ENCODE results near the gene SMG9. TPM values are rescaled to one million over a fixed set of nuclear protein-coding genes. Genes with fewer than 3 reads are reported as not detected.

SMG9 gene
- total and polyA plus RNA-seq, 2 of the 13 experiments (the other 11 are each of a cell fraction or from before 2014, with no cell fraction given) = 16.1 to 18.7 TPM

GRCh38 chr19:43768273-43769050 lies 13.7 kb upstream of the SMG9 start:
- BruUV-seq (replicated peaks) = no TSS peak
- no peak overlapping the region for H3K4me3 ChIP-seq (replicated peaks in 1 of 3; ENCODE audit: insufficient read depth in 1 of 3, low read depth in 2 of 3, low read length in 3 of 3)
- no peaks in the 10 kb centered on the region for H3K36me3 ChIP-seq (replicated peaks in 1 of 2; ENCODE audit: control insufficient read depth in 1 of 2, insufficient read depth in 2 of 2, low read length in 2 of 2)
- H3K27me3 ChIP-seq (ENCODE audit: control insufficient read depth in 1 of 2, insufficient read depth in 2 of 2, low read length in 2 of 2) = peaks cover 0 to 7% of the 10 kb centered on the region in 2 experiments; a peak in 2 of 5 replicates
- in situ Hi-C loops (cut with HindIII; ENCODE audit: extremely low pct_ligation_motif_present, low pct_unique_long_range_greater_than_20kb) (no loop called here), intact Hi-C loops (cut with micrococcal nuclease; ENCODE audit: unreplicated experiment) (loop anchor here (10.0 kb wide), 1 partner anchor 104 kb away; no protein-coding TSS in a partner anchor)
- no peak overlapping the region for H3K27ac ChIP-seq (ENCODE audit: extremely low read length, insufficient read depth, low read length)
- peaks cover 17% of the 10 kb centered on the region; the same call in 1 of the 2 replicates for H3K4me1 ChIP-seq (ENCODE audit: insufficient read depth, low read length)
- WGBS (ENCODE audit: low lambda C conversion rate) = 43% methylated on average over 15 of the region's 15 CpGs
- CTCF ChIA-PET (ENCODE audit: low intra/inter-chr PET ratio, low total read pairs) = no interaction called here
- no peak for FAIRE-seq
- H3K9me3 ChIP-seq (ENCODE audit: low read length) = no peaks in the 10 kb centered on the region
- no peaks in the 10 kb centered on the region for H4K20me1 ChIP-seq (ENCODE audit: insufficient read depth, low read length)
- no peak for ATAC-seq
- POLR2A ChIA-PET = interaction anchor here (1.6 kb wide), 1 partner anchor 14 kb away, joined by 4 read pairs; the partner anchor contains the start of gene SMG9
- H2AFZ ChIP-seq (ENCODE audit: low read length) = no peak overlapping the region
- no peaks in the 10 kb centered on the region for H3K79me2 ChIP-seq (ENCODE audit: insufficient read depth, low read length)
- DNase-seq (ENCODE audit: low spot score) = no peak
- no peak overlapping the region for H3K9ac ChIP-seq (ENCODE audit: insufficient read depth, low read depth, low read length)
- no peak overlapping the region for H3K4me2 ChIP-seq (ENCODE audit: low read depth, low read length)
- TF ChIP-seq ZNF781 (CRISPR knock-in tag; IDR thresholded peaks at IDR 0.05; ENCODE audit: borderline replicate concordance, not compliant biosample characterization) = no peak
- no peak for TF ChIP-seq ELF4 (CRISPR knock-in tag; IDR thresholded peaks at IDR 0.05; ENCODE audit: borderline replicate concordance)
- TF ChIP-seq, protein P1, sequence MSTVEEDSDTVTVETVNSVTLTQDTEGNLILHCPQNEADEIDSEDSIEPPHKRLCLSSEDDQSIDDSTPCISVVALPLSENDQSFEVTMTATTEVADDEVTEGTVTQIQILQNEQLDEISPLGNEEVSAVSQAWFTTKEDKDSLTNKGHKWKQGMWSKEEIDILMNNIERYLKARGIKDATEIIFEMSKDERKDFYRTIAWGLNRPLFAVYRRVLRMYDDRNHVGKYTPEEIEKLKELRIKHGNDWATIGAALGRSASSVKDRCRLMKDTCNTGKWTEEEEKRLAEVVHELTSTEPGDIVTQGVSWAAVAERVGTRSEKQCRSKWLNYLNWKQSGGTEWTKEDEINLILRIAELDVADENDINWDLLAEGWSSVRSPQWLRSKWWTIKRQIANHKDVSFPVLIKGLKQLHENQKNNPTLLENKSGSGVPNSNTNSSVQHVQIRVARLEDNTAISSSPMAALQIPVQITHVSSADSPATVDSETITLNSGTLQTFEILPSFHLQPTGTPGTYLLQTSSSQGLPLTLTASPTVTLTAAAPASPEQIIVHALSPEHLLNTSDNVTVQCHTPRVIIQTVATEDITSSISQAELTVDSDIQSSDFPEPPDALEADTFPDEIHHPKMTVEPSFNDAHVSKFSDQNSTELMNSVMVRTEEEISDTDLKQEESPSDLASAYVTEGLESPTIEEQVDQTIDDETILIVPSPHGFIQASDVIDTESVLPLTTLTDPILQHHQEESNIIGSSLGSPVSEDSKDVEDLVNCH (CRISPR knock-in tag; IDR thresholded peaks at IDR 0.05) = no peak
- TF ChIP-seq HES4 (CRISPR knock-in tag; IDR thresholded peaks at IDR 0.05; ENCODE audit: borderline replicate concordance) = no peak
- no peak for TF ChIP-seq SAP130 (CRISPR knock-in tag; IDR thresholded peaks at IDR 0.05; ENCODE audit: low read depth)
- TF ChIP-seq ZBTB4 (CRISPR knock-in tag; IDR thresholded peaks at IDR 0.05; ENCODE audit: borderline replicate concordance) = no peak
- TF ChIP-seq TOE1 (CRISPR knock-in tag; IDR thresholded peaks at IDR 0.05) = no peak
- TF ChIP-seq NFE2L1 (CRISPR knock-in tag; IDR thresholded peaks at IDR 0.05; ENCODE audit: borderline replicate concordance) = no peak
- TF ChIP-seq, protein P2, sequence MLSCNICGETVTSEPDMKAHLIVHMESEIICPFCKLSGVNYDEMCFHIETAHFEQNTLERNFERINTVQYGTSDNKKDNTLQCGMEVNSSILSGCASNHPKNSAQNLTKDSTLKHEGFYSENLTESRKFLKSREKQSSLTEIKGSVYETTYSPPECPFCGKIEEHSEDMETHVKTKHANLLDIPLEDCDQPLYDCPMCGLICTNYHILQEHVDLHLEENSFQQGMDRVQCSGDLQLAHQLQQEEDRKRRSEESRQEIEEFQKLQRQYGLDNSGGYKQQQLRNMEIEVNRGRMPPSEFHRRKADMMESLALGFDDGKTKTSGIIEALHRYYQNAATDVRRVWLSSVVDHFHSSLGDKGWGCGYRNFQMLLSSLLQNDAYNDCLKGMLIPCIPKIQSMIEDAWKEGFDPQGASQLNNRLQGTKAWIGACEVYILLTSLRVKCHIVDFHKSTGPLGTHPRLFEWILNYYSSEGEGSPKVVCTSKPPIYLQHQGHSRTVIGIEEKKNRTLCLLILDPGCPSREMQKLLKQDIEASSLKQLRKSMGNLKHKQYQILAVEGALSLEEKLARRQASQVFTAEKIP (CRISPR knock-in tag; IDR thresholded peaks at IDR 0.05; ENCODE audit: borderline replicate concordance) = no peak
- TF ChIP-seq SOX13 (IDR thresholded peaks at IDR 0.05) = no peak
- no peak for TF ChIP-seq SOX13 (CRISPR knock-in tag; conservative IDR thresholded peaks at IDR 0.05 in 1 of 2, IDR thresholded peaks at IDR 0.05 in 1 of 2)
- TF ChIP-seq ZNF879 (CRISPR knock-in tag; IDR thresholded peaks at IDR 0.05) = no peak
- no peak for TF ChIP-seq GMEB2 (CRISPR knock-in tag; IDR thresholded peaks at IDR 0.05; ENCODE audit: low read depth)
- TF ChIP-seq GPN1 (CRISPR knock-in tag; IDR thresholded peaks at IDR 0.05; ENCODE audit: borderline replicate concordance) = no peak

Data from HepG2 (cell line).